Measurements from ENCODE around the gene LRRC8D. TPM values are rescaled to one million over a fixed set of nuclear protein-coding genes. Genes with fewer than 3 reads are reported as not detected.
A peak's percentile ranks its signal among the peaks of the same experiment; 100 is the strongest.

Gene LRRC8D
- total RNA-seq, 1 donor from 2014 or later, result 4.4 TPM

DNA sequence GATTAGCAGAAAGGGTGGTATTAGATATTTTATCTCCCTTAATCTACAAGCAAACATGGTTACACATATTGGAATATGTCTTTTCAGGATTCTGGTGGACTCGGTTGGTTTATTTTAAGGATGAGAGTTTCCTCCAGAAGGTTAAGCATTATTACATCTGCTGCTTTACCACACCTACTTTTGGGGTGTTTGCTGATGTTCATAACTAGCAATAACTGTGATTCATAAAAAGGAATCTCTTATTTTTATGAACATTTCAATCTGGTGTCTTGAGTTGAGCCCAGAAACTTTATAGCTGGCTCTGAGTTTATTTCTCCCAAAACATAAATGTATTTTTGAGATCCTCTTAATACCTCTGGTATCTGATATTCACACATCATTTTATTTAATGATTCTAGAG lies 82.7 kb downstream of the LRRC8D start:
- intact Hi-C loops (cut with DNase I), result no loop called here
- Histone ChIP-seq H3K4me3 (no peak overlapping the region), H3K4me1 (peaks cover 17% of the 10 kb centered on the region), H3K9me3 (no peaks in the 10 kb centered on the region), H3K27me3 (no peaks in the 10 kb centered on the region), H3K36me3 (no peaks in the 10 kb centered on the region), H3K27ac (no peak overlapping the region)
- no peak for DNase-seq (ENCODE audit: extremely low spot score in 2 of 2)
- no peak for TF ChIP-seq POLR2AphosphoS5 (IDR thresholded peaks at IDR 0.05; ENCODE audit: insufficient read depth in 1 of 2, low read depth in 1 of 2)
- TF ChIP-seq, protein P1, sequence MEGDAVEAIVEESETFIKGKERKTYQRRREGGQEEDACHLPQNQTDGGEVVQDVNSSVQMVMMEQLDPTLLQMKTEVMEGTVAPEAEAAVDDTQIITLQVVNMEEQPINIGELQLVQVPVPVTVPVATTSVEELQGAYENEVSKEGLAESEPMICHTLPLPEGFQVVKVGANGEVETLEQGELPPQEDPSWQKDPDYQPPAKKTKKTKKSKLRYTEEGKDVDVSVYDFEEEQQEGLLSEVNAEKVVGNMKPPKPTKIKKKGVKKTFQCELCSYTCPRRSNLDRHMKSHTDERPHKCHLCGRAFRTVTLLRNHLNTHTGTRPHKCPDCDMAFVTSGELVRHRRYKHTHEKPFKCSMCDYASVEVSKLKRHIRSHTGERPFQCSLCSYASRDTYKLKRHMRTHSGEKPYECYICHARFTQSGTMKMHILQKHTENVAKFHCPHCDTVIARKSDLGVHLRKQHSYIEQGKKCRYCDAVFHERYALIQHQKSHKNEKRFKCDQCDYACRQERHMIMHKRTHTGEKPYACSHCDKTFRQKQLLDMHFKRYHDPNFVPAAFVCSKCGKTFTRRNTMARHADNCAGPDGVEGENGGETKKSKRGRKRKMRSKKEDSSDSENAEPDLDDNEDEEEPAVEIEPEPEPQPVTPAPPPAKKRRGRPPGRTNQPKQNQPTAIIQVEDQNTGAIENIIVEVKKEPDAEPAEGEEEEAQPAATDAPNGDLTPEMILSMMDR (IDR thresholded peaks at IDR 0.05), result no peak
- TF ChIP-seq POLR2A (IDR thresholded peaks at IDR 0.05), result no peak

DNA sequence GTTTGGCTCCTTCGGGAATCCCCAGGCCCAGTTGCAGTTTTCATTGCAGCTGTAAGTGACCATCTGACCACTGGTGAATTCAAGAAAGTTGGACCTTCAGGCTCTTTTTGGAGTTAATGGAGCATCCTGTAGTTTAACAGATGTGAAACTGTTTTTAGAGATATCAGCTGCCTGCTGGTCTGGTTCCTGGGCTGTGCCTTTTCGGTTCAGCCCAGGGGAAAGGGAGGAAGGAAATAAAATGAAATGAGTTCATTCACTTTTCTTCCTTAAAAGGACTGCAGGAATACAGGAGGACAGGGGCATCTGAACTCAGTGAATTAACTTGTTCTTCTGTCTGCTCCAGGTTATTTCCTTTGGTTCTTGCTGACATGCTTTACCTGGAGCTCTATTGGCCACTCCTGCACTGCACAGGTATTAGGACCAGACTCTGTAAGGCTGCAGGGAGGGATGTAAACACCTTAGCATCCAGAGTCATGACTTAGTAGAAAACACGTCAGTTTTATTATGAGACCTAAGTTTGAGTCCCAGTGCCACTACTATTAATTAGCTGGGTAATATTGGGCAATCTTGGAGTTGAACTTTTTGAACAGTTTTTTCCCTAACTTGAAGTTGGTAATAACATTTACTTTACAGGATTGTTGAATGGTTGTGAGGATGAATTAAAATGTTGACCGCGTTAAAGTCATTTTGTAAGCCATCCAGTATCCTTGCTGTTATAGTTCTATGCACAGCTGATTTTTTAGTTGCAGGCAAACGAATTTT lies 83.6 kb downstream of the LRRC8D start:
- no peak overlapping the region for H3K27ac ChIP-seq
- intact Hi-C loops (cut with DNase I), result no loop called here

DNA sequence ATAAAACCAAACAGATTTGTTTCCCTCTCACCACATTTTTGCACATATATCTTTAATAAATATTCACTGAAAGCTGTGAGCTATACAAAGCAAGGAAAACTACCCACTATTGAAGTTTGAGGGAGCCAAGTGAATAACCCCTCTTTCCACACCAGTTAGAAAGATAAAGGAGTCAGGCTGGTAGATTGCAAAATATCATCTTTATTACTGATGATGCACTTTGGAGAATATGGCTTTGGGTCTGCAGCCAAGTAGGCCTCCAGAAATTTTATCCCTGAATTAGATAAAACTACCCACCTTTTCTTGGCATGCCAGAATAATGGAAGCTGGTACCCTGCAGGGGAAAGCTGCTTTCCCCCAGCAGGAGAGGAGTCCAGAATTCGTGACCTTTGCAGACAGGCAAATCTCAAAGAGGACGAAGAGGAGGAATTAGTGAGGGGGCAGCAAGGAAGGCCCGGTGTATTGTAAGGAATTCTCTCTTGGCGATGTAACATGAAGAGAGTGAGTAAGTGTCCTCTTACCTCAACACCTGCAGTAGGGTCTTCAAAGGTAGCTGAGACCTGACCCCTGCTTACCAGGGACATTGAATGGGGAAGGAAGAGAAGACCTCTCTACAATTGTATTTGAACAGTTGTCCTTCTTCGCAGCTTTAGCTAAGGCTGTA lies 84.7 kb downstream of the LRRC8D start:
- H3K36me3 ChIP-seq, result no peaks in the 10 kb centered on the region
- H3K27ac ChIP-seq, result no peak overlapping the region

More for the DNA sequence above, 83.6 kb downstream of the LRRC8D start:
- DNase-seq (ENCODE audit: extremely low spot score in 2 of 2), result peak in 1 of 2 donors; percentile 71
- H3K27me3 ChIP-seq, result no peaks in the 10 kb centered on the region
- no peaks in the 10 kb centered on the region for H3K36me3 ChIP-seq
- no peak overlapping the region for H3K4me3 ChIP-seq
- no peak for TF ChIP-seq POLR2A (IDR thresholded peaks at IDR 0.05)
- TF ChIP-seq, protein P1 (IDR thresholded peaks at IDR 0.05), result no peak
- no peak for TF ChIP-seq POLR2AphosphoS5 (IDR thresholded peaks at IDR 0.05; ENCODE audit: insufficient read depth in 1 of 2, low read depth in 1 of 2)
- H3K4me1 ChIP-seq, result peaks cover 17% of the 10 kb centered on the region
- no peaks in the 10 kb centered on the region for H3K9me3 ChIP-seq

DNA sequence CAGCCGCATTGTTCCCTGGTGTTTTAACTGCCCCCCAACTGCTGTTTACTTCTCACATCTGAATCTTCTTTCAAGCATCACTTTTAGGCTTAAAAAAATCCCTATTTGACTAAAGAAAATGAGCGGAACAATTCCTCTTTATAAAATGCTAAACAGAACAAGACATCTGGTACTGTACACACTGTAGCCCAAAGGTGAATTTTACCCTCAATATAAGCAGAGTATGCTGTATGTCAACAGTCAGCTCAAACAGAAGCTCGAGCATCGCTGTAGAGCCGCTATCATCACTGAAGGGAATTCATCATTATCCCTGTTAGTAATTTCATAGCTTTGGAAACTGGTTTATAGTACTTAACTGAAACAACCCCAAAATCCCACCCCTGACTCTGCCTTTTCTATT lies 85.3 kb downstream of the LRRC8D start:
- intact Hi-C loops (cut with DNase I), result no loop called here
- Histone ChIP-seq H3K36me3 (no peaks in the 10 kb centered on the region), H3K9me3 (no peaks in the 10 kb centered on the region), H3K27ac (no peak overlapping the region), H3K27me3 (no peaks in the 10 kb centered on the region), H3K4me1 (peaks cover 17% of the 10 kb centered on the region), H3K4me3 (no peak overlapping the region)
- TF ChIP-seq, protein P1 (IDR thresholded peaks at IDR 0.05), result no peak
- TF ChIP-seq POLR2A (IDR thresholded peaks at IDR 0.05) (no peak), POLR2AphosphoS5 (IDR thresholded peaks at IDR 0.05; ENCODE audit: insufficient read depth in 1 of 2, low read depth in 1 of 2) (no peak)
- peak in 1 of 2 donors; percentile 1 for DNase-seq (ENCODE audit: extremely low spot score in 2 of 2)

More for the DNA sequence above, 84.7 kb downstream of the LRRC8D start:
- DNase-seq (ENCODE audit: extremely low spot score in 2 of 2), result peak in 1 of 2 donors; percentile 32
- no peaks in the 10 kb centered on the region for H3K9me3 ChIP-seq
- intact Hi-C loops (cut with DNase I), result no loop called here
- H3K27me3 ChIP-seq, result no peaks in the 10 kb centered on the region
- TF ChIP-seq, protein P1 (IDR thresholded peaks at IDR 0.05), result no peak
- no peak for TF ChIP-seq POLR2A (IDR thresholded peaks at IDR 0.05)
- no peak for TF ChIP-seq POLR2AphosphoS5 (IDR thresholded peaks at IDR 0.05; ENCODE audit: insufficient read depth in 1 of 2, low read depth in 1 of 2)
- H3K4me1 ChIP-seq, result peaks cover 17% of the 10 kb centered on the region
- H3K4me3 ChIP-seq, result no peak overlapping the region
